GM12892 (cell line): ENCODE data around the gene HDAC4.

Experiments
- POLR2A ChIP-seq: IDR thresholded peaks from 2 replicates; pipeline ENCODE4 v1.6.1; 2011; ENCODE audit warnings: low read depth, low read length, control low read depth
- POLR2AphosphoS5 ChIP-seq: IDR thresholded peaks from 2 replicates; pipeline ENCODE4 v1.6.1; 2011; ENCODE audit warnings: low read depth, low read length, control low read depth
- TAF1 ChIP-seq: IDR thresholded peaks from 2 replicates; pipeline ENCODE4 v1.6.1; 2011; ENCODE audit warnings: low read depth, mild to moderate bottlenecking, control low read depth, low read length, borderline replicate concordance

GRCh38 chr2:239155806-239156480, 244.9 kb downstream of the HDAC4 start:
- no peak for TF ChIP-seq POLR2A
- no peak for TF ChIP-seq POLR2AphosphoS5
- no peak for TF ChIP-seq TAF1
